ENCODE data around the gene MYOCOS. TPM values are rescaled to one million over a fixed set of nuclear protein-coding genes. Genes with fewer than 3 reads are reported as not detected.

The MYOCOS gene
- total and polyA plus RNA-seq, 2 of the 4 experiments (the other 2 are of a cell fraction): not detected

DNA sequence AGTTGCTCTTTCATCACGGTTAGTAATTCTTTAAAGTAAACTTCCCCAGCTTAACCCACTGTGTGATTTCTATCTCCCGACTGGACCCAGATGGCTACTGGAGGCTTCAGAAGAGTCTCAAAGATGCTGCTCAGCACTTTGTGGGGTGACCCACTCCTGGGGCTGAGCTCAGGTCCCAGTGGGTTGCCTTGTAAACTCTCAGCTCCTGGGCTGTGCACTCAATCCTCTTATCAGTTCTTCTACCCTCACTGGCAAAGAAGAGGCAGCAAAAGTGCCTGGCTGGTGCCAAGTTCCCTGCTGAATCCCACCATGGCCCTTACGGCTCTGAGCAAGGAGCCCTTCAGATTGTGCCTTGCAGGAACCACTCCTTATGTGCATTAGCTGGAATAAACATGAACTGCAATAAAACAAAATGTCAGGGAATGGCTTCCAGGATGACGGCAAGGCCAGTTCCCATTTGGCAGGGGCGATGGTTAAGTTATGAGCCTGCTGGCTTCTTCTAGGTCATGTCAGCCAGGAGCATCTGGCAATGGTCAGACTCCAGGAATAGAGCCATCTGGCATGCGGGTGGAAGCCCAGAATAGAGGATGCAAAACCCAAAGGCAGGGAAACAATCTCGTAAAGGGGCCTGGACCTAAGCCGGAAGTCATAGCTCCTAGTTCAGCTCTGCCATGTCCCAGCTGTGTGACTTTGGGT is 23.7 kb downstream of the MYOCOS start (continued):
- TF ChIP-seq MAFK (IDR thresholded peaks at IDR 0.05; ENCODE audit: low read depth, low read length): no peak

DNA sequence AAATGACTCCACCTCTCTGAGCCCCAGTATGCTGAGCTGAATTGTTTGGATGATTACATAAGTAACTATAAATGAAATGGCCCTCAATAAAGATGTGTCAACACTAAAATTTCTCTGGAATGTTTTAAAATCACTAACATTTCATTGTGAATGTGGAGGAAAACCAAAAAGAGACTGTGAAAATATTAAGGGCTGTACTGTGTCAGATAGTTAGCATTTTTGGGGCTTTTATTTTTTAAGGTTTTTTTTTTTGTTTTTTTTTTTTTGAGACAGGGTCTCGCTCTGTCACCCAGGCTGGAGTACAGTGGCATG is 24.2 kb downstream of the MYOCOS start:
- dilution Hi-C loops (cut with HindIII; ENCODE audit: low sequenced_read_pairs, unreplicated experiment) (no loop called here), in situ Hi-C loops (cut with MboI; ENCODE audit: low sequenced_read_pairs) (loop anchor here (10.0 kb wide), 1 partner anchor 339 kb away; no protein-coding TSS in a partner anchor), intact Hi-C loops (cut with micrococcal nuclease) (loop anchor here (5.0 kb wide), 2 partner anchors 136 to 156 kb away; partner anchors contain the start of gene METTL13)
- H3K4me3 ChIP-seq (ENCODE audit: insufficient read depth, low read depth, low read length): no peak overlapping the region
- H3K4me2 ChIP-seq (ENCODE audit: low read depth, low read length): no peak overlapping the region
- H3K36me3 ChIP-seq (ENCODE audit: control insufficient read depth, insufficient read depth, low read length): no peaks in the 10 kb centered on the region
- H2BK5ac ChIP-seq (ENCODE audit: low read depth, low read length, poor library complexity, severe bottlenecking): no peak overlapping the region
- no peak overlapping the region for H3K18ac ChIP-seq (ENCODE audit: low read depth, low read length)
- no peak overlapping the region for H3K4ac ChIP-seq (ENCODE audit: low read depth, low read length)
- no TSS peak for BruUV-seq (replicated peaks)
- no peaks in the 10 kb centered on the region for H3K79me1 ChIP-seq (ENCODE audit: low read depth in 1 of 2, low read length in 2 of 2)
- peak overlapping the region; percentile 51 for H2AFZ ChIP-seq (replicated peaks; ENCODE audit: low read length, poor library complexity)
- no peaks in the 10 kb centered on the region for H3K4me1 ChIP-seq (ENCODE audit: control insufficient read depth, insufficient read depth, low read length)
- no peak overlapping the region for H3K14ac ChIP-seq (replicated peaks; ENCODE audit: low read depth, low read length)
- no peak overlapping the region for H4K91ac ChIP-seq (ENCODE audit: insufficient read depth, low read depth, low read length)
- H3K23ac ChIP-seq (ENCODE audit: low read depth, low read length): no peak overlapping the region
- H2BK15ac ChIP-seq (ENCODE audit: low read depth, low read length): no peak overlapping the region
- H3K9me1 ChIP-seq (ENCODE audit: insufficient read depth, low read length): no peaks in the 10 kb centered on the region
- CTCF ChIA-PET: interaction anchor here (0.6 to 2.6 kb wide), 6 partner anchors 8 to 340 kb away, joined by 3 to 23 read pairs (median 8); partner anchors contain the start of gene VAMP4
- no peak for DNase-seq
- H3K27ac ChIP-seq (ENCODE audit: insufficient read depth, low read length): no peak overlapping the region
- no peak overlapping the region for H2AK9ac ChIP-seq (replicated peaks; ENCODE audit: low read depth, low read length, poor library complexity)
- POLR2A ChIA-PET (ENCODE audit: unreplicated experiment): no interaction called here
- peaks cover 8% of the 10 kb centered on the region for H3K27me3 ChIP-seq (ENCODE audit: control insufficient read depth, insufficient read depth, low read length)
- H4K8ac ChIP-seq (ENCODE audit: low read depth in 2 of 2, low read length in 2 of 2): no peak overlapping the region
- no peak overlapping the region; the same call in 1 of the 2 replicates for H2AK5ac ChIP-seq (ENCODE audit: low read depth, low read length)
- no peaks in the 10 kb centered on the region for H3K9me3 ChIP-seq (ENCODE audit: control insufficient read depth, insufficient read depth, low read length)
- no peaks in the 10 kb centered on the region for H4K20me1 ChIP-seq (ENCODE audit: insufficient read depth, low read length)
- H2BK20ac ChIP-seq (ENCODE audit: low read depth, low read length): no peak overlapping the region
- no peak for ATAC-seq (ENCODE audit: low read depth)
- WGBS, 2 experiments (ENCODE audit: extremely low coverage in 2 of 2, insufficient read length in 1 of 2): no CpG with 5 or more reads among the region's 1 CpG
- no peak overlapping the region for H3K9ac ChIP-seq (ENCODE audit: low read depth, low read length)
- H3K56ac ChIP-seq (ENCODE audit: extremely low read depth, insufficient read depth, low read length): no peak overlapping the region
- no peak overlapping the region for H2BK120ac ChIP-seq (ENCODE audit: low read depth, low read length)
- H4K5ac ChIP-seq (ENCODE audit: low read depth, low read length): no peak overlapping the region
- TF ChIP-seq CHD1 (IDR thresholded peaks at IDR 0.05; ENCODE audit: low read depth, low read length) (no peak), POLR2A (IDR thresholded peaks at IDR 0.05; ENCODE audit: low read depth, low read length) (no peak), FOS (IDR thresholded peaks at IDR 0.05; ENCODE audit: low read depth, low read length) (no peak), RAD21 (IDR thresholded peaks at IDR 0.05; ENCODE audit: low read length) (no peak), BHLHE40 (IDR thresholded peaks at IDR 0.05; ENCODE audit: low read depth, low read length) (no peak), RCOR1 (IDR thresholded peaks at IDR 0.05; ENCODE audit: insufficient replicate concordance, low read length) (no peak), MAZ (IDR thresholded peaks at IDR 0.05; ENCODE audit: borderline replicate concordance, low read depth, low read length) (no peak), MXI1 (IDR thresholded peaks at IDR 0.05; ENCODE audit: borderline replicate concordance, low read depth, low read length) (no peak), SMC3 (IDR thresholded peaks at IDR 0.05; ENCODE audit: low read depth, low read length) (no peak), MAFK (IDR thresholded peaks at IDR 0.05; ENCODE audit: low read depth, low read length) (no peak)
- TF ChIP-seq, protein P1, sequence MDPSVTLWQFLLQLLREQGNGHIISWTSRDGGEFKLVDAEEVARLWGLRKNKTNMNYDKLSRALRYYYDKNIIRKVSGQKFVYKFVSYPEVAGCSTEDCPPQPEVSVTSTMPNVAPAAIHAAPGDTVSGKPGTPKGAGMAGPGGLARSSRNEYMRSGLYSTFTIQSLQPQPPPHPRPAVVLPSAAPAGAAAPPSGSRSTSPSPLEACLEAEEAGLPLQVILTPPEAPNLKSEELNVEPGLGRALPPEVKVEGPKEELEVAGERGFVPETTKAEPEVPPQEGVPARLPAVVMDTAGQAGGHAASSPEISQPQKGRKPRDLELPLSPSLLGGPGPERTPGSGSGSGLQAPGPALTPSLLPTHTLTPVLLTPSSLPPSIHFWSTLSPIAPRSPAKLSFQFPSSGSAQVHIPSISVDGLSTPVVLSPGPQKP (IDR thresholded peaks at IDR 0.05; ENCODE audit: borderline replicate concordance, low read depth, low read length): no peak
- TF ChIP-seq, protein P2, sequence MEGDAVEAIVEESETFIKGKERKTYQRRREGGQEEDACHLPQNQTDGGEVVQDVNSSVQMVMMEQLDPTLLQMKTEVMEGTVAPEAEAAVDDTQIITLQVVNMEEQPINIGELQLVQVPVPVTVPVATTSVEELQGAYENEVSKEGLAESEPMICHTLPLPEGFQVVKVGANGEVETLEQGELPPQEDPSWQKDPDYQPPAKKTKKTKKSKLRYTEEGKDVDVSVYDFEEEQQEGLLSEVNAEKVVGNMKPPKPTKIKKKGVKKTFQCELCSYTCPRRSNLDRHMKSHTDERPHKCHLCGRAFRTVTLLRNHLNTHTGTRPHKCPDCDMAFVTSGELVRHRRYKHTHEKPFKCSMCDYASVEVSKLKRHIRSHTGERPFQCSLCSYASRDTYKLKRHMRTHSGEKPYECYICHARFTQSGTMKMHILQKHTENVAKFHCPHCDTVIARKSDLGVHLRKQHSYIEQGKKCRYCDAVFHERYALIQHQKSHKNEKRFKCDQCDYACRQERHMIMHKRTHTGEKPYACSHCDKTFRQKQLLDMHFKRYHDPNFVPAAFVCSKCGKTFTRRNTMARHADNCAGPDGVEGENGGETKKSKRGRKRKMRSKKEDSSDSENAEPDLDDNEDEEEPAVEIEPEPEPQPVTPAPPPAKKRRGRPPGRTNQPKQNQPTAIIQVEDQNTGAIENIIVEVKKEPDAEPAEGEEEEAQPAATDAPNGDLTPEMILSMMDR (conservative IDR thresholded peaks at IDR 0.05; ENCODE audit: low read depth, low read length): no peak
- TF ChIP-seq, protein P3, sequence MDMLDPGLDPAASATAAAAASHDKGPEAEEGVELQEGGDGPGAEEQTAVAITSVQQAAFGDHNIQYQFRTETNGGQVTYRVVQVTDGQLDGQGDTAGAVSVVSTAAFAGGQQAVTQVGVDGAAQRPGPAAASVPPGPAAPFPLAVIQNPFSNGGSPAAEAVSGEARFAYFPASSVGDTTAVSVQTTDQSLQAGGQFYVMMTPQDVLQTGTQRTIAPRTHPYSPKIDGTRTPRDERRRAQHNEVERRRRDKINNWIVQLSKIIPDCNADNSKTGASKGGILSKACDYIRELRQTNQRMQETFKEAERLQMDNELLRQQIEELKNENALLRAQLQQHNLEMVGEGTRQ (IDR thresholded peaks at IDR 0.05; ENCODE audit: low read depth, low read length): no peak

All from IMR-90 (cell line).